HFFc6 (cell line): ENCODE results near the gene GPSM1. TPM values are rescaled to one million over a fixed set of nuclear protein-coding genes. Genes with fewer than 3 reads are reported as not detected.

Experiments
- DNase-seq: peaks from one replicate; pipeline ENCODE4 v3.0.0-alpha.2; 2018
- H3K27ac Mint-ChIP-seq: 2 replicates; pipeline ENCODE4 v1.8.0; 2020; ENCODE audit warnings: mild to moderate bottlenecking, mixed read lengths
- H3K27me3 Mint-ChIP-seq: 2 replicates; pipeline ENCODE4 v1.8.0; 2021; ENCODE audit warnings: mild to moderate bottlenecking, moderate library complexity, mixed read lengths; ENCODE audit not compliant: insufficient read depth
- H3K36me3 Mint-ChIP-seq: 2 replicates; pipeline ENCODE4 v1.8.0; 2021; ENCODE audit warnings: low read depth, mixed read lengths
- H3K4me1 Mint-ChIP-seq: 2 replicates; pipeline ENCODE4 v1.8.0; 2020; ENCODE audit warnings: low read depth, mixed read lengths
- H3K4me3 Mint-ChIP-seq: 2 replicates; pipeline ENCODE4 v1.8.0; 2020; ENCODE audit warnings: mild to moderate bottlenecking, moderate library complexity, mixed read lengths
- H3K9me3 Mint-ChIP-seq: 2 replicates; pipeline ENCODE4 v1.8.0; 2020; ENCODE audit warnings: mild to moderate bottlenecking, mixed read lengths
- CTCF ChIP-seq: fragments of 200-600 bp; sonication (generic); IDR thresholded peaks from 2 replicates; pipeline ENCODE4 v1.5.0; 2021; ENCODE audit warnings: antibody characterized with exemption, mild to moderate bottlenecking
- total RNA-seq, 6 experiments: library from RNA; stranded (reverse); fragmentation: NEBNext Ultra II Directional; extraction: Animal tissue kit (Norgen Biotek cat#: 25700); gene quantifications; 2 replicates in 1 of 6; 3 replicates in 5 of 6; pipeline ENCODE4 v1.2.3, GENCODE V29; 2021

The GPSM1 gene
- total RNA-seq, 6 experiments from 2014 or later: 50.9 to 60.2 (median 55.0) TPM

GRCh38 chr9:136333045-136333444, 5.7 kb downstream of the GPSM1 start:
- Mint-ChIP-seq H3K4me3 (no peak overlapping the region), H3K27me3 (no peaks in the 10 kb centered on the region; the same call in none of the 2 replicates), H3K36me3 (no peaks in the 10 kb centered on the region; the same call in 1 of the 2 replicates), H3K4me1 (peaks cover 7% of the 10 kb centered on the region), H3K27ac (no peak overlapping the region), H3K9me3 (no peaks in the 10 kb centered on the region)
- no peak for TF ChIP-seq CTCF
- DNase-seq: no peak

GRCh38 chr9:136333486-136333885, 6.1 kb downstream of the GPSM1 start:
- peaks cover 6% of the 10 kb centered on the region for H3K4me1 Mint-ChIP-seq
- no peak overlapping the region for H3K27ac Mint-ChIP-seq
- no peaks in the 10 kb centered on the region for H3K9me3 Mint-ChIP-seq
- no peaks in the 10 kb centered on the region; the same call in 1 of the 2 replicates for H3K36me3 Mint-ChIP-seq
- TF ChIP-seq CTCF: no peak
- DNase-seq: no peak
- H3K4me3 Mint-ChIP-seq: no peak overlapping the region
- H3K27me3 Mint-ChIP-seq: no peaks in the 10 kb centered on the region; the same call in none of the 2 replicates

GRCh38 chr9:136334541-136334940, 7.2 kb downstream of the GPSM1 start:
- no peaks in the 10 kb centered on the region; the same call in 1 of the 2 replicates for H3K4me1 Mint-ChIP-seq

GRCh38 chr9:136335296-136336155, 8.2 kb downstream of the GPSM1 start:
- Mint-ChIP-seq H3K27ac (no peak overlapping the region), H3K4me3 (no peak overlapping the region), H3K27me3 (peaks cover 2% of the 10 kb centered on the region), H3K9me3 (no peaks in the 10 kb centered on the region), H3K36me3 (no peaks in the 10 kb centered on the region), H3K4me1 (no peaks in the 10 kb centered on the region)
- DNase-seq: no peak
- no peak for TF ChIP-seq CTCF

More at GRCh38 chr9:136334541-136334940, 7.2 kb downstream of the GPSM1 start:
- Mint-ChIP-seq H3K27ac (no peak overlapping the region), H3K36me3 (no peaks in the 10 kb centered on the region), H3K4me3 (no peak overlapping the region), H3K27me3 (no peaks in the 10 kb centered on the region; the same call in none of the 2 replicates), H3K9me3 (no peaks in the 10 kb centered on the region)
- no peak for DNase-seq
- TF ChIP-seq CTCF: no peak

GRCh38 chr9:136336156-136336870, 9.0 kb downstream of the GPSM1 start:
- TF ChIP-seq CTCF: no peak
- no peak overlapping the region for H3K4me3 Mint-ChIP-seq
- no peak for DNase-seq

More at GRCh38 chr9:136336156-136336870, 9.0 kb downstream of the GPSM1 start:
- Mint-ChIP-seq H3K27ac (0 out of 2 replicates have a peak overlapping the region, but pooled peaks have one; percentile 24), H3K9me3 (no peaks in the 10 kb centered on the region), H3K27me3 (peaks cover 2% of the 10 kb centered on the region), H3K36me3 (no peaks in the 10 kb centered on the region), H3K4me1 (no peaks in the 10 kb centered on the region)
